K562 (cell line): ENCODE data around the gene ZP3.

Source experiments
- ATF1 ChIP-seq, 2 experiments: fragments of 450-650 bp in 1 of 2; IDR thresholded peaks; 2 replicates each; pipeline ENCODE4 v1.6.1; 2016; ENCODE audit warnings: missing compliant biosample characterization in 1 of 2, missing genetic modification characterization in 1 of 2
- CHCHD3 ChIP-seq: fragments of 250-450 bp; sonication (Bioruptor Pico); IDR thresholded peaks from 2 replicates; pipeline ENCODE4 v2.1.2; 2022; ENCODE audit warnings: mild to moderate bottlenecking
- FOXM1 ChIP-seq, 2 experiments: fragments of 450-650 bp in 1 of 2; sonication (generic) in 1 of 2; formaldehyde crosslinking in 1 of 2; IDR thresholded peaks; 2 replicates each; pipeline versions ENCODE4 v1.6.1 to v1.9.0; 2017 to 2022; ENCODE audit warnings: low read depth in 2 of 2, mild to moderate bottlenecking in 2 of 2, missing genetic modification reagents in 1 of 2, moderate library complexity in 1 of 2
- POLR2AphosphoS5 ChIP-seq: IDR thresholded peaks from 2 replicates; pipeline ENCODE4 v1.6.1; 2011; ENCODE audit warnings: mild to moderate bottlenecking, low read depth, low read length, moderate library complexity; ENCODE audit not compliant: control insufficient read depth, insufficient read depth
- STAG1 ChIP-seq: sonication (generic); formaldehyde crosslinking; IDR thresholded peaks from 2 replicates; pipeline ENCODE4 v1.5.0; 2020; ENCODE audit warnings: missing genetic modification reagents, borderline replicate concordance
- TFAM ChIP-seq: fragments of 250-450 bp; sonication (Bioruptor Pico); conservative IDR thresholded peaks from 2 replicates; pipeline ENCODE4 v1.5.0; 2021; ENCODE audit warnings: mild to moderate bottlenecking, moderate library complexity

GRCh38 chr7:76428868-76429805 lies 4.4 kb downstream of the ZP3 start:
- TF ChIP-seq ATF1 (CRISPR knock-in tag; IDR thresholded peaks at IDR 0.05) (no peak), ATF1 (tag; IDR thresholded peaks at IDR 0.05) (no peak), CHCHD3 (CRISPR knock-in tag) (no peak), TFAM (CRISPR knock-in tag) (no peak), FOXM1 (IDR thresholded peaks at IDR 0.05; ENCODE audit: low read depth) (no peak), FOXM1 (CRISPR knock-in tag; IDR thresholded peaks at IDR 0.05; ENCODE audit: low read depth) (no peak), STAG1 (CRISPR knock-in tag) (no peak), POLR2AphosphoS5 (no peak)
